Muscle of leg (tissue), 11 donors: ENCODE data around the gene ARHGEF10L. TPM values are rescaled to one million over a fixed set of nuclear protein-coding genes. Genes with fewer than 3 reads are reported as not detected.

Source experiments
- DNase-seq: peaks from one replicate; pipeline ENCODE4 v3.0.0; 2013
- H3K27ac ChIP-seq: one replicate; pipeline ENCODE4 v1.5.1; 2013; ENCODE audit warnings: mild to moderate bottlenecking, low read length, control low read depth
- H3K27me3 ChIP-seq: one replicate; pipeline ENCODE4 v1.6.1; 2013; ENCODE audit warnings: low read length; ENCODE audit not compliant: control insufficient read depth, insufficient read depth
- H3K36me3 ChIP-seq: one replicate; pipeline ENCODE4 v1.6.1; 2013; ENCODE audit warnings: low read length; ENCODE audit not compliant: control insufficient read depth, insufficient read depth
- H3K4me1 ChIP-seq: one replicate; pipeline ENCODE4 v1.6.1; 2013; ENCODE audit warnings: low read length; ENCODE audit not compliant: control insufficient read depth, insufficient read depth
- H3K4me3 ChIP-seq: one replicate; pipeline ENCODE4 v1.5.1; 2013; ENCODE audit warnings: low read length, control low read depth
- H3K9me3 ChIP-seq: replicated peaks from 2 replicates; pipeline ENCODE4 v1.6.1; 2013; ENCODE audit warnings: low read depth, low read length; ENCODE audit not compliant: control insufficient read depth
- WGBS: methylation state at CpG from one replicate; pipeline ENCODE4 v1.1.5; 2013; ENCODE audit warnings: missing lambda C conversion rate; ENCODE audit not compliant: insufficient coverage; 5-methylcytosine and 5-hydroxymethylcytosine counted together
- polyA plus RNA-seq, 8 donors: library from polyadenylated mRNA; unstranded; fragments of 120-200 nt; gene quantifications; one replicate each; pipeline versions ENCODE4 v1.2.1 to v1.2.3, GENCODE V29; 2013; ENCODE audit warnings: inconsistent platforms in 1 of 8, low replicate concordance in 1 of 8; ENCODE audit not compliant: insufficient read length in 8 of 8, insufficient read depth in 1 of 8
- total RNA-seq: library from RNA; stranded (reverse); fragments of 120-200 nt; gene quantifications from one replicate; pipeline ENCODE4 v1.2.4, GENCODE V29; 2013

The ARHGEF10L gene
- total and polyA plus RNA-seq, 9 donors: 14.1 to 24.5 (median 22.4) TPM

DNA sequence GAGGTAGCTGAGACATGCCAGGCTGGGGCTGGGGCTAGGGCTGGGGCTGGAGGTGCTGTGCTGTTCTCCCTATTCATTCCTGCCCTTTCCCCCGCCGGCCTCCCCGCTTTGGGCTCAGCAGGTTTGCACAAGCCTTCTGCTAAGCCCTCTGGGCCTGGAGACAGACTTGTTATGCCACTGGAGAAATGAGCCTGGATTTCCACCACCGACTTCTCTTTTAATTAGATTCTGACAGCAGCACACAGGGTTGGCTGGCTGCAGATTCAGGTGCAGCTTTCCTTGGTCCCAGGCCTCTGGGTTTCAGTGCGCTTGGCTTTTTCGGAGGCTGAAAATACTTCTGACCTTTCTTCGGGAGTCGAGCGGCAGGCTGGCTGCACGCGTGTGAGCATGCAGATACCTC is 144.1 kb downstream of the ARHGEF10L start:
- no peaks in the 10 kb centered on the region for H3K27me3 ChIP-seq
- H3K27ac ChIP-seq: no peak overlapping the region
- peaks cover 17% of the 10 kb centered on the region for H3K36me3 ChIP-seq
- no peaks in the 10 kb centered on the region for H3K9me3 ChIP-seq
- 42% methylated on average over 10 of the region's 11 CpGs for WGBS
- no peak for DNase-seq
- H3K4me1 ChIP-seq: peaks cover 23% of the 10 kb centered on the region
- no peak overlapping the region for H3K4me3 ChIP-seq

DNA sequence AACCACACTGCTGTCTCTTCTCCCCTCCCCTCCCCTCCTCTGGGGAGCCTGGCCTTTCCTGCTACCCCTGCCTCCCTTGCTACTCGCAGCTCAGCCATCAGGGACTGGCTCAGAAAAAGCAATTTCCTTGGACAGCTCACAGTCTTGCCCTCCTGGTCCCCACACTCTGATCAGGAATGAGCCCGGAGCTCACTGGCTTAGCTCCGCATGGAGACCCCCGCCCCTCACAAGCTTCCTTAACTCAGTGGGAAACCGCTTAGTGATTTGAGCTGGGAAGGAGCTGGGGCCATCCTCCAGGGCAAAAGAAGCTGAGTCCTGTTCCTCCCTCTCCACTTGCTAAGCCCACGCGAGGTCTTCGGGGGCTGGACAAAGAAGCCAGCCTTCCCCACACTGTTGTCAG is 145.3 kb downstream of the ARHGEF10L start:
- H3K27me3 ChIP-seq: no peaks in the 10 kb centered on the region
- no peak overlapping the region for H3K27ac ChIP-seq
- H3K4me3 ChIP-seq: no peak overlapping the region
- no peaks in the 10 kb centered on the region for H3K9me3 ChIP-seq
- DNase-seq: no peak
- 51% methylated on average over 4 of the region's 8 CpGs for WGBS
- H3K36me3 ChIP-seq: peaks cover 24% of the 10 kb centered on the region
- H3K4me1 ChIP-seq: peaks cover 29% of the 10 kb centered on the region

DNA sequence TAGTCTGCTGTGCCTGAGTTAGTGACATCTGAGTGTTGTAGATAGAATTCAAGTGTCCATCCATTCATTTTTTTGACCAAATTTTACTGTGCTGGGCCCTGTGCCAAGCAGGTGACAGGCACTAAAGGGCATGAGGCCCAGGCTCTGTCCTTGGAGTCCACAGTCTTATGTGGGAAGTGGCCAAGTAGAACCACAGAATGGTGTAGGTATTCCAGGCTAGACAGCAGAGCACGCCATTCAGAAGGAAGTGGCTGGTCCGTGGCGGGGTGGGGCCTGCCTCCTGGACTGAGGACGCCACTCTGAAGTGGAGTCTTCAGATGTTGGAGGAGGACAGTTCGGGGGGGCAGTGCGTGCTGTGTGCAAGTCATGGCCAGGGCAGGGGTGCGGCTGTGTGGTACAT is 146.8 kb downstream of the ARHGEF10L start:
- Histone ChIP-seq H3K27ac (no peak overlapping the region), H3K9me3 (no peaks in the 10 kb centered on the region), H3K4me3 (no peak overlapping the region), H3K36me3 (peaks cover 33% of the 10 kb centered on the region), H3K4me1 (peaks cover 29% of the 10 kb centered on the region), H3K27me3 (no peaks in the 10 kb centered on the region)
- WGBS: 86% methylated on average over 4 of the region's 7 CpGs
- DNase-seq: no peak

DNA sequence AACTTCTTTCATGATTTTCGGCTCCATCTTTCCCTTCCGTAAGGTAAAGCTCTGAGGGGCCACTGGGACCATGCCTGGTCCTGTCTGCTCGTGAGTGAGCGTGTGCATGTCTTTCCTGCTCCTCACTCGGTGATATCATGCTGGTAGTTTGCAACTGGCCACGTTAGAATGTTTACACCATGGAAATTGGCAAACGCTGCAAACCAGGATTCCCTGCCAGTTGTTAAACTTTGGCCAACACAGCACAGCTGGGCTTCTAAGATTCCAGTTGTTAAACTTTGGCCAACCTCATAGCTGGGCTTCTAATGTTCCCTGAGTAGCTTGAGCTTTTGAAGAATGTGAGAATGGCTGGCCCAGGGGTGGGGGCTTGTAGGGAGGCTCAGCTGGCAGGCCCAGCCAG is 147.6 kb downstream of the ARHGEF10L start:
- Histone ChIP-seq H3K27me3 (no peaks in the 10 kb centered on the region), H3K27ac (no peak overlapping the region), H3K4me1 (peaks cover 29% of the 10 kb centered on the region), H3K4me3 (no peak overlapping the region), H3K36me3 (peaks cover 31% of the 10 kb centered on the region), H3K9me3 (no peaks in the 10 kb centered on the region)
- DNase-seq: peak; percentile 92
- 31% methylated on average over 7 of the region's 7 CpGs for WGBS

DNA sequence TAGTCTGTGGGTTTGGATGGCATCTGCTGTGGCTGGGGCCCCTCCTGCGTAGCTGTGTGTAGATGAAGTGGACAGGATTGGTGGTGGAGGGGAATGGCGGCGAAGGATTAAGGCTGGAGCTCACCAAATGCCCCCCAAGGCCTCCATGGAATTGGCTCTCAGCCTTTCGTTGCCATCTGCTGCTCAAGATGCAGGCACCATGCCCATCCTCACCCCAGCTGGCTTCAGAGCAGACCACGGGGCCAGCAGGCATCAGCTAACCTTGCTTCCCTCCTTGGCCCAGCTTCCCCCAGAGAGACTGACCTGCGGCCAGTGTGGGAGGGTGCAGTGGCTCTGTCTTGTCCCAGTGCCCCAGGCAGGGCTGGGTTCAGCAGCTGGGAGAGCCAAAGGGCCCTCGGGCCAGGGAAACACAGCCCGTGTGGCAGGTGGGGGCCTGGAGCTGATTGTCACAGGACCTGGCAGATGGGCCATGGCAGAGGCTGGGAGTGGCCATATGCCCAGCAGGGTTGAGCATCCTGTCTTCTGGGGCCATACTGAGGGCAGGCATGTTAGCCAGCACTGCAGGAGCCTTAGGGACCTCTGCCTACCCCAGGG is 148.8 kb downstream of the ARHGEF10L start:
- 85% methylated on average over 4 of the region's 8 CpGs for WGBS
- Histone ChIP-seq H3K27ac (no peak overlapping the region), H3K9me3 (no peaks in the 10 kb centered on the region), H3K36me3 (peaks cover 42% of the 10 kb centered on the region), H3K27me3 (no peaks in the 10 kb centered on the region), H3K4me3 (no peak overlapping the region), H3K4me1 (peaks cover 29% of the 10 kb centered on the region)
- no peak for DNase-seq

DNA sequence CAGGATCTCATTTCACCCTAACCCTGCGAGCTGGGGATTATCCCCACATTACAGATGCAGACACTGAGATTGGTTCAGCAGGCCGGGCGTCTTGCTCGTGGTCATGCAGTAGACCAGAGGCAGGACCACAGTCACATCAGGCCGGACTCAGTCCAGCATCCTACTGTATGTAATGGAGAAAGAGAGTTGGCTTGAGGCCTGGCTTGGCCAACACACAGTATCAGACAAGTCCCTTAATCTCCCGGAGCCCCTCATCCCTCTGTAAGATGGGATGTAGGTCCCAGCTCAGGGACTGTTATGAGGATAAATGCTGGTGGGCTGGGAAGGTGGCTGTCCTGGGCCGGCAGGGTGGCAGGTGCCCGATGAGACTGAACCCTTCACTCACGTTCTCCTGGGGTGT is 149.5 kb downstream of the ARHGEF10L start:
- no peaks in the 10 kb centered on the region for H3K27me3 ChIP-seq
- no peak overlapping the region for H3K27ac ChIP-seq
- H3K4me3 ChIP-seq: no peak overlapping the region
- 36% methylated on average over 4 of the region's 9 CpGs for WGBS
- peaks cover 26% of the 10 kb centered on the region for H3K4me1 ChIP-seq
- H3K9me3 ChIP-seq: no peaks in the 10 kb centered on the region
- DNase-seq: peak; percentile 78
- H3K36me3 ChIP-seq: peaks cover 46% of the 10 kb centered on the region

DNA sequence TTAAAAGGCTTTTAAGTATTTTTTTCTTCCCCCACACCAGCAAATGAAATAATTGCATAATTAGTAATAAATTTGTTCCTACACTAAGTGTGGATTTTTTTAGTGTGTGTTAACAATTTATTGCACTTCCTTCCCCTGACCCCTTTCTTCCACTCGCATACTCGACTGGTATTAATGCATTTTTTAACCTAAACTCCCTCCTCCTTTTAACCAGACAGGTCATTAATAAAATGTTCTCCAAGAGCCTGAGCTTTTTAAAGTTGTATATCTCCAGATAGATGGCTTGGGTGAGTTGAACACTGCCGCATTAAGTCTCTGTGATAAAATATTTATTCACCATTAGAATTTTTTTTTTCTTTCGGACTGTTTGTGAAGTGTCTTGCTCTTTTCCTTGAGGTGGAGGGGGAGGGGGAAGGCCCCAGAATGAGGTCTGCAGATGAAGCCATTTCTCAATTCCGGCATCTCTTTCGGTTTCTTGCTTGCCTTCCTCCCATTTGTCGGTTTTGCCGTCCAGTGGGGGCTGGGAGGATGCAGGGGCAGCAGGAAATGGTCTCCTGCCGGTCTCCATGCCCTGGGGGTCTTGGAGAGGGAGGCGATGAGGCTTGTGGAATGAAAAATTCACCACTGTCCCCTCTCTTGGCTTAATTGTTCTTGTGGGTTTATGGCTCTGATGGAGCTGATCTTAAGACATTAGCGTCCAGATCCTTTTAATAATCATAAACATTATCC is 151.6 kb downstream of the ARHGEF10L start:
- no CpG with 5 or more reads among the region's 11 CpGs for WGBS

DNA sequence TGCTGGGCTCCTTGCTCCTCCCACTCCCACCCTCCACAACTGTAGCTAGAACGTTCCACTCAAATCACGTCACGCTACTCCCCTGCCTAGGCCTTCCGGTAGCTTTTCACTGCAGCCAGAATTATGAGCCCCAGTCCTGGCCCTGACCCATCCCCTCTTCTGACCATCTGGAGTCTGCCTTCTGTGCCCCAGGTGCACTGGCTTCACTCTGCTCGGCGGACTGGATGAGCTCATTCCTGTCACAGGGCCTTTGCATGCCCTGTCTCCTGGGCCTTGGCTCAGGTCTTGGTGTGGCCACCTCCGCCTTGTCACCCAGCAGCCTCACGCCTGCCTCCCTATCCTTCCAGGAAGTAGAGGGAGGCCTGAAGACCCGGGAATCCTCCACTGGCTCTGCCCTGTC is 153.1 kb downstream of the ARHGEF10L start:
- peaks cover 28% of the 10 kb centered on the region for H3K4me1 ChIP-seq
- H3K27me3 ChIP-seq: no peaks in the 10 kb centered on the region
- DNase-seq: no peak
- H3K36me3 ChIP-seq: peaks cover 57% of the 10 kb centered on the region
- WGBS: 66% methylated on average over 8 of the region's 9 CpGs
- no peaks in the 10 kb centered on the region for H3K9me3 ChIP-seq
- no peak overlapping the region for H3K27ac ChIP-seq
- H3K4me3 ChIP-seq: no peak overlapping the region

More for the DNA sequence above, 151.6 kb downstream of the ARHGEF10L start:
- Histone ChIP-seq H3K4me1 (peaks cover 19% of the 10 kb centered on the region), H3K27me3 (no peaks in the 10 kb centered on the region), H3K27ac (no peak overlapping the region), H3K4me3 (no peak overlapping the region), H3K9me3 (no peaks in the 10 kb centered on the region), H3K36me3 (peaks cover 50% of the 10 kb centered on the region)
- DNase-seq: no peak

DNA sequence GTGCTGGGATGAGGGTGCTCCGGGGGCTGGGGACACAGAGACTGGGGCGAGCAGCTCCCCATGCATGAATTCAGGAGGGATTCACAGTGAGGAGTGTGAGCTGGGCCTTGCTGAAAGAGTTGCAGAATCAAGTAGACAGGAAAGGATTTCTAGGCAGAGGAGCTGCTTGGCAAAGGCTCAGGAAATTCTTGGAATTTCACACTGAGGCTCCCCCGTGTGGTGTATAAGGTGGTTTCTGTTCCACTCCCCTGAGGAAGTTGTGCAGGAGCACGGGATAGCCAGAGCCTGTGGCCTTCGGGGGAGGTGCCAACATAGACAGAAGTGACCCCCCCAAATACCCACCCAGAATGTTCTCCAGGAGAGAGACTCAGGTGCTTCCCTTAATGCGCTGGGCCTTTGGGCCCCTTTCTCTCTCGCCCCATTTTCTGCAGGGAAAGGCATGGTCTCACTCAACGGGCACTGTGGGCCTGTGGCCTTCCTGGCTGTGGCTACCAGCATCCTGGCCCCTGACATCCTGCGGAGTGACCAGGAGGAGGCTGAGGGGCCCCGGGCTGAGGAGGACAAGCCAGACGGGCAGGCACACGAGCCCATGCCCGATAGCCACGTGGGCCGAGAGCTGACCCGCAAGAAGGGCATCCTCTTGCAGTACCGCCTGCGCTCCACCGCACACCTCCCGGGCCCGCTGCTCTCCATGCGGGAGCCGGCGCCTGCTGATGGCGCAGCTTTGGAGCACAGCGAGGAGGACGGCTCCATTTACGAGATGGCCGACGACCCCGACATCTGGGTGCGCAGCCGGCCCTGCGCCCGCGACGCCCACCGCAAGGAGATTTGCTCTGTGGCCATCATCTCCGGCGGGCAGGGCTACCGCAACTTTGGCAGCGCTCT is 157.2 kb downstream of the ARHGEF10L start:
- H3K4me1 ChIP-seq: peaks cover 12% of the 10 kb centered on the region
- 80% methylated on average over 42 of the region's 42 CpGs for WGBS
- peaks cover 36% of the 10 kb centered on the region for H3K36me3 ChIP-seq
- no peak overlapping the region for H3K27ac ChIP-seq
- H3K27me3 ChIP-seq: no peaks in the 10 kb centered on the region
- peak; percentile 88 for DNase-seq
- H3K4me3 ChIP-seq: no peak overlapping the region
- no peaks in the 10 kb centered on the region for H3K9me3 ChIP-seq

DNA sequence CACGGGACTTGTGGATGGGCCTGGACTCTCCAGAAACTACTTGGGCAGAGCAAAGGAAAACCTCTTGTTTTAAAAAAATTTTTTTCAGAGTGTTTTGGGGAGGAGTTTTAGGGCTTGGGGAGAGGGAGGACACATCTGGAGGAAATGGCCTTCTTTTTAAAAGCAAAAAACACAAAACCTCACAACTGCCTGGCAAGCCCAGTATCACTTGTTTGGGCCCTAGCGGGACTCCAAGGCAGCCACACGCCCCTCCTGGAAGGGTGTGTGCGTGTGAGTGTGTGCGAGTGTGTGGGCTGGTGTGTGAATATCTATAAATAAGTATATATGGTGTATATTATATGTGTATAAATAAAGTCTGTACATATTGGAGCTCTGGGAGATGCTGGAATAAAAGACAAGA is 158.0 kb downstream of the ARHGEF10L start:
- Histone ChIP-seq H3K36me3 (peaks cover 31% of the 10 kb centered on the region), H3K27ac (peak overlapping the region; percentile 42), H3K9me3 (no peaks in the 10 kb centered on the region), H3K4me3 (no peak overlapping the region), H3K4me1 (peaks cover 12% of the 10 kb centered on the region), H3K27me3 (no peaks in the 10 kb centered on the region)
- DNase-seq: peak; percentile 76
- 29% methylated on average over 1 of the region's 5 CpGs for WGBS
